Activated CD8-positive, alpha-beta T cell treated with anti-CD3 and anti-CD28 coated beads for 36 hours (primary cell): ENCODE data around the gene INTS1. TPM values are rescaled to one million over a fixed set of nuclear protein-coding genes. Genes with fewer than 3 reads are reported as not detected.
A peak's percentile ranks its signal among the peaks of the same experiment; 100 is the strongest.
"Not testable (repeated sequence)": the region's sequence is repeated elsewhere in the genome, so short reads cannot be mapped to it uniquely, and the experiment has no call there.

Experiments
- ATAC-seq: fragments of 200-7000 bp; cut with Tn5 transposase; one replicate; pipeline ENCODE4 v1.10.0; 2021; ENCODE audit warnings: mild to moderate bottlenecking, moderate library complexity
- CTCF ChIA-PET: fragments of 350-600 bp; sonication (Branson Sonifier 250); formaldehyde crosslinking; loops from one replicate; lab custom pipeline; 2021; ENCODE audit warnings: antibody characterized with exemption; lab: Charles Lee
- POLR2A ChIA-PET: fragments of 350-600 bp; sonication (Branson Sonifier 250); formaldehyde crosslinking; loops from one replicate; lab custom pipeline; 2021; ENCODE audit warnings: antibody characterized with exemption; lab: Charles Lee
- DNase-seq: peaks from one replicate; pipeline ENCODE4 v3.0.0-alpha.2; 2020
- H3K27ac Mint-ChIP-seq: one replicate; pipeline ENCODE4 v1.8.0; 2021; ENCODE audit warnings: mild to moderate bottlenecking, mixed read lengths
- H3K27me3 Mint-ChIP-seq: one replicate; pipeline ENCODE4 v1.8.0; 2021; ENCODE audit warnings: mixed read lengths
- H3K36me3 Mint-ChIP-seq: one replicate; pipeline ENCODE4 v1.8.0; 2021; ENCODE audit warnings: low read depth, mixed read lengths
- H3K4me1 Mint-ChIP-seq: one replicate; pipeline ENCODE4 v1.8.0; 2021; ENCODE audit warnings: low read depth, mixed read lengths
- H3K4me3 Mint-ChIP-seq: one replicate; pipeline ENCODE4 v1.8.0; 2021; ENCODE audit warnings: mild to moderate bottlenecking, moderate library complexity, mixed read lengths
- H3K9me3 Mint-ChIP-seq: one replicate; pipeline ENCODE4 v1.8.0; 2021; ENCODE audit warnings: mixed read lengths
- intact Hi-C: fragments of 100-400 bp; cut with micrococcal nuclease; formaldehyde crosslinking; loops from one replicate; pipeline ENCODE4 v1.10.0; 2022
- total RNA-seq, 2 experiments: library from RNA; stranded (reverse); gene quantifications; one replicate each; pipeline ENCODE4 v1.2.3, GENCODE V29; 2021
- TF ChIP-seq, protein P1 (sequence below): fragments of 200-600 bp; IDR thresholded peaks from one replicate; pipeline ENCODE4 v1.8.0; 2022; ENCODE audit warnings: antibody characterized with exemption, mild to moderate bottlenecking

Gene INTS1
- total RNA-seq, 2 experiments from 2014 or later = 100 to 103 TPM

- CTCF ChIA-PET = no interaction called here
- Mint-ChIP-seq H3K4me3 (no peak overlapping the region), H3K36me3 (no peaks in the 10 kb centered on the region), H3K27me3 (no peaks in the 10 kb centered on the region), H3K9me3 (no peaks in the 10 kb centered on the region), H3K27ac (no peak overlapping the region), H3K4me1 (no peaks in the 10 kb centered on the region)
- no peak for DNase-seq
- intact Hi-C loops = no loop called here
- POLR2A ChIA-PET = no interaction called here
- TF ChIP-seq, protein P1, sequence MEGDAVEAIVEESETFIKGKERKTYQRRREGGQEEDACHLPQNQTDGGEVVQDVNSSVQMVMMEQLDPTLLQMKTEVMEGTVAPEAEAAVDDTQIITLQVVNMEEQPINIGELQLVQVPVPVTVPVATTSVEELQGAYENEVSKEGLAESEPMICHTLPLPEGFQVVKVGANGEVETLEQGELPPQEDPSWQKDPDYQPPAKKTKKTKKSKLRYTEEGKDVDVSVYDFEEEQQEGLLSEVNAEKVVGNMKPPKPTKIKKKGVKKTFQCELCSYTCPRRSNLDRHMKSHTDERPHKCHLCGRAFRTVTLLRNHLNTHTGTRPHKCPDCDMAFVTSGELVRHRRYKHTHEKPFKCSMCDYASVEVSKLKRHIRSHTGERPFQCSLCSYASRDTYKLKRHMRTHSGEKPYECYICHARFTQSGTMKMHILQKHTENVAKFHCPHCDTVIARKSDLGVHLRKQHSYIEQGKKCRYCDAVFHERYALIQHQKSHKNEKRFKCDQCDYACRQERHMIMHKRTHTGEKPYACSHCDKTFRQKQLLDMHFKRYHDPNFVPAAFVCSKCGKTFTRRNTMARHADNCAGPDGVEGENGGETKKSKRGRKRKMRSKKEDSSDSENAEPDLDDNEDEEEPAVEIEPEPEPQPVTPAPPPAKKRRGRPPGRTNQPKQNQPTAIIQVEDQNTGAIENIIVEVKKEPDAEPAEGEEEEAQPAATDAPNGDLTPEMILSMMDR = no peak
- ATAC-seq = peak; percentile 32
Measured at GRCh38 chr7:1446620-1447032, 57.6 kb downstream of the INTS1 start.

GRCh38 chr7:1446026-1446425 is 58.2 kb downstream of the INTS1 start:
- H3K9me3 Mint-ChIP-seq, CTCF ChIA-PET, H3K27me3 Mint-ChIP-seq, H3K4me1 Mint-ChIP-seq, H3K27ac Mint-ChIP-seq, DNase-seq, H3K4me3 Mint-ChIP-seq, intact Hi-C loops, H3K36me3 Mint-ChIP-seq, ATAC-seq, POLR2A ChIA-PET: not testable (repeated sequence)

- DNase-seq (no peak), ATAC-seq (no peak)
- intact Hi-C loops = no loop called here
- TF ChIP-seq, protein P1 = no peak
- ChIA-PET POLR2A (no interaction called here), CTCF (no interaction called here)
- Mint-ChIP-seq H3K27me3 (no peaks in the 10 kb centered on the region), H3K27ac (no peak overlapping the region), H3K36me3 (no peaks in the 10 kb centered on the region), H3K9me3 (no peaks in the 10 kb centered on the region), H3K4me3 (no peak overlapping the region), H3K4me1 (no peaks in the 10 kb centered on the region)
Measured at GRCh38 chr7:1445341-1445740, 58.8 kb downstream of the INTS1 start.

GRCh38 chr7:1444925-1445322 is 59.3 kb downstream of the INTS1 start:
- no peak for ATAC-seq
- Mint-ChIP-seq H3K27ac (no peak overlapping the region), H3K4me1 (no peaks in the 10 kb centered on the region), H3K27me3 (no peaks in the 10 kb centered on the region), H3K36me3 (no peaks in the 10 kb centered on the region), H3K4me3 (no peak overlapping the region), H3K9me3 (no peaks in the 10 kb centered on the region)
- POLR2A ChIA-PET = no interaction called here
- TF ChIP-seq, protein P1 = no peak
- intact Hi-C loops = no loop called here
- CTCF ChIA-PET = no interaction called here
- no peak for DNase-seq

- CTCF ChIA-PET = no interaction called here
- no peaks in the 10 kb centered on the region for H3K9me3 Mint-ChIP-seq
- DNase-seq = no peak
- TF ChIP-seq, protein P1 = no peak
- no peak for ATAC-seq
- POLR2A ChIA-PET = no interaction called here
- no peaks in the 10 kb centered on the region for H3K4me1 Mint-ChIP-seq
- no peak overlapping the region for H3K27ac Mint-ChIP-seq
- no peak overlapping the region for H3K4me3 Mint-ChIP-seq
- no peaks in the 10 kb centered on the region for H3K36me3 Mint-ChIP-seq
- H3K27me3 Mint-ChIP-seq = no peaks in the 10 kb centered on the region
- intact Hi-C loops = no loop called here
Measured at GRCh38 chr7:1444214-1444924, 59.8 kb downstream of the INTS1 start.

- H3K9me3 Mint-ChIP-seq, ATAC-seq, DNase-seq, H3K36me3 Mint-ChIP-seq, POLR2A ChIA-PET, H3K27me3 Mint-ChIP-seq, H3K4me1 Mint-ChIP-seq, CTCF ChIA-PET, H3K4me3 Mint-ChIP-seq, intact Hi-C loops, H3K27ac Mint-ChIP-seq: not testable (repeated sequence)
Measured at GRCh38 chr7:1443587-1444200, 60.5 kb downstream of the INTS1 start.
